GM18517 (cell line): ENCODE measurements around the gene GPR37L1.

Source experiments
- ATAC-seq: cut with Tn5 transposase; IDR thresholded peaks from one replicate; pipeline ENCODE4 v1.9.1; 2021; ENCODE audit warnings: mild to moderate bottlenecking, moderate library complexity; ENCODE audit not compliant: unreplicated experiment

The GPR37L1 gene

GRCh38 chr1:202154148-202154765, 31.5 kb downstream of the GPR37L1 start:
- ATAC-seq, result no peak

GRCh38 chr1:202154766-202155477, 32.2 kb downstream of the GPR37L1 start:
- no peak for ATAC-seq

- ATAC-seq, result no peak
Measured at GRCh38 chr1:202155478-202156021, 32.8 kb downstream of the GPR37L1 start.

- no peak for ATAC-seq
Measured at GRCh38 chr1:202156590-202156989, 33.9 kb downstream of the GPR37L1 start.

GRCh38 chr1:202157945-202158344, 35.2 kb downstream of the GPR37L1 start:
- ATAC-seq, result no peak

GRCh38 chr1:202158810-202159533, 36.3 kb downstream of the GPR37L1 start:
- no peak for ATAC-seq

GRCh38 chr1:202159534-202160371, 37.0 kb downstream of the GPR37L1 start:
- ATAC-seq, result no peak

- peak; percentile 50 for ATAC-seq
Measured at GRCh38 chr1:202160377-202160940, 37.7 kb downstream of the GPR37L1 start, which contains the start of gene PTPN7. PTPN7 (minus strand) TSS chr1:202160602; CDS start chr1:202159402, 1,200 bp downstream.

GRCh38 chr1:202161151-202162046, 38.7 kb downstream of the GPR37L1 start:
- ATAC-seq, result no peak

GRCh38 chr1:202162047-202162417, 39.3 kb downstream of the GPR37L1 start:
- ATAC-seq, result no peak

GRCh38 chr1:202162418-202163280, 39.9 kb downstream of the GPR37L1 start:
- ATAC-seq, result no peak

GRCh38 chr1:202163281-202164270, 40.9 kb downstream of the GPR37L1 start:
- ATAC-seq, result no peak

GRCh38 chr1:202164271-202165037, 41.7 kb downstream of the GPR37L1 start:
- peak; percentile 50 for ATAC-seq

GRCh38 chr1:202165267-202165941, 42.7 kb downstream of the GPR37L1 start:
- ATAC-seq, result no peak

GRCh38 chr1:202165942-202166843, 43.5 kb downstream of the GPR37L1 start:
- no peak for ATAC-seq
